Left ventricle myocardium inferior (tissue), 1 donor: ENCODE data around the gene RGL1. TPM values are rescaled to one million over a fixed set of nuclear protein-coding genes. Genes with fewer than 3 reads are reported as not detected.
A peak's percentile ranks its signal among the peaks of the same experiment; 100 is the strongest.

Experiments
- DNase-seq: peaks from one replicate; pipeline ENCODE4 v3.0.0-alpha.2; 2020
- H3K27ac ChIP-seq: fragments of 200-600 bp; replicated peaks from 2 replicates; pipeline ENCODE4 v1.8.0; 2021
- H3K27me3 ChIP-seq: fragments of 200-600 bp; 2 replicates; pipeline ENCODE4 v1.8.0; 2021; ENCODE audit warnings: low read depth
- H3K36me3 ChIP-seq: fragments of 200-600 bp; 2 replicates; pipeline ENCODE4 v1.8.0; 2021
- H3K4me1 ChIP-seq: fragments of 200-600 bp; 2 replicates; pipeline ENCODE4 v1.8.0; 2021
- H3K4me3 ChIP-seq: fragments of 200-600 bp; 2 replicates; pipeline ENCODE4 v1.8.0; 2021; ENCODE audit warnings: mild to moderate bottlenecking, moderate library complexity
- H3K9me3 ChIP-seq: fragments of 200-600 bp; replicated peaks from 2 replicates; pipeline ENCODE4 v1.8.0; 2021
- intact Hi-C: fragments of 100-400 bp; cut with micrococcal nuclease; formaldehyde crosslinking; loops from one replicate; pipeline ENCODE4 v1.11.0; 2022
- total RNA-seq: library from RNA; stranded (reverse); fragmentation: NEBNext Ultra II Directional; extraction: Animal tissue kit (Norgen Biotek cat#: 25700); gene quantifications from one replicate; pipeline ENCODE4 v1.2.1, GENCODE V29; 2021
- TF ChIP-seq, protein P1 (sequence below): fragments of 200-600 bp; IDR thresholded peaks from 2 replicates; pipeline ENCODE4 v1.8.0; 2021; ENCODE audit warnings: antibody characterized with exemption, mild to moderate bottlenecking, borderline replicate concordance
- donor health status: DM: no; HTN: yes; CAD: no; lungs with severe emphysema.

The RGL1 gene
- total RNA-seq, 1 donor from 2014 or later, result 19.4 TPM

DNA sequence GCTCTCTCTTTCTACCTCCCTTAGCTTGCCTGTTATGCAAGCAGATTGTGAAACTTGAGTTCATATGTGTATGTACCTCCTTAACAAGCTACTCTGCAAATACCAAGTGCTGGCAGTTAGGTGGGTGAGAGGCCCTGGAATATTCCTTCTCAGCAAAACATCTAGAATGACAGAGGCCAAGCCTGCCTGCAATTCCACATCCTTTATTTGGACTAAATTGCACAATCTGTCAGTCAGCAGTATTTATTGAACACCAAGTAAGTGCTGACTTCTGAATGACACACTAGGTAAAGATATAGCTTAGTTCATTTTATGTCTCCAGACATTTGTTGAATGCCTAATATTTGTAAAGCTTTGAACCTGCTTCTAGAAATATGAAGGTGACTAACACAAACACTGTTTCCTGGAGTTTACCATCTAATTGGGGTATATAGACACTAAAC, 87.5 kb downstream of the RGL1 start:
- H3K9me3 ChIP-seq, result no peaks in the 10 kb centered on the region
- peaks cover 30% of the 10 kb centered on the region for H3K36me3 ChIP-seq
- peak overlapping the region; percentile 66 for H3K27ac ChIP-seq
- H3K4me3 ChIP-seq, result no peak overlapping the region
- peaks cover 57% of the 10 kb centered on the region for H3K4me1 ChIP-seq
- DNase-seq, result no peak
- no peaks in the 10 kb centered on the region for H3K27me3 ChIP-seq
- TF ChIP-seq, protein P1, sequence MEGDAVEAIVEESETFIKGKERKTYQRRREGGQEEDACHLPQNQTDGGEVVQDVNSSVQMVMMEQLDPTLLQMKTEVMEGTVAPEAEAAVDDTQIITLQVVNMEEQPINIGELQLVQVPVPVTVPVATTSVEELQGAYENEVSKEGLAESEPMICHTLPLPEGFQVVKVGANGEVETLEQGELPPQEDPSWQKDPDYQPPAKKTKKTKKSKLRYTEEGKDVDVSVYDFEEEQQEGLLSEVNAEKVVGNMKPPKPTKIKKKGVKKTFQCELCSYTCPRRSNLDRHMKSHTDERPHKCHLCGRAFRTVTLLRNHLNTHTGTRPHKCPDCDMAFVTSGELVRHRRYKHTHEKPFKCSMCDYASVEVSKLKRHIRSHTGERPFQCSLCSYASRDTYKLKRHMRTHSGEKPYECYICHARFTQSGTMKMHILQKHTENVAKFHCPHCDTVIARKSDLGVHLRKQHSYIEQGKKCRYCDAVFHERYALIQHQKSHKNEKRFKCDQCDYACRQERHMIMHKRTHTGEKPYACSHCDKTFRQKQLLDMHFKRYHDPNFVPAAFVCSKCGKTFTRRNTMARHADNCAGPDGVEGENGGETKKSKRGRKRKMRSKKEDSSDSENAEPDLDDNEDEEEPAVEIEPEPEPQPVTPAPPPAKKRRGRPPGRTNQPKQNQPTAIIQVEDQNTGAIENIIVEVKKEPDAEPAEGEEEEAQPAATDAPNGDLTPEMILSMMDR, result no peak
- intact Hi-C loops, result no loop called here

DNA sequence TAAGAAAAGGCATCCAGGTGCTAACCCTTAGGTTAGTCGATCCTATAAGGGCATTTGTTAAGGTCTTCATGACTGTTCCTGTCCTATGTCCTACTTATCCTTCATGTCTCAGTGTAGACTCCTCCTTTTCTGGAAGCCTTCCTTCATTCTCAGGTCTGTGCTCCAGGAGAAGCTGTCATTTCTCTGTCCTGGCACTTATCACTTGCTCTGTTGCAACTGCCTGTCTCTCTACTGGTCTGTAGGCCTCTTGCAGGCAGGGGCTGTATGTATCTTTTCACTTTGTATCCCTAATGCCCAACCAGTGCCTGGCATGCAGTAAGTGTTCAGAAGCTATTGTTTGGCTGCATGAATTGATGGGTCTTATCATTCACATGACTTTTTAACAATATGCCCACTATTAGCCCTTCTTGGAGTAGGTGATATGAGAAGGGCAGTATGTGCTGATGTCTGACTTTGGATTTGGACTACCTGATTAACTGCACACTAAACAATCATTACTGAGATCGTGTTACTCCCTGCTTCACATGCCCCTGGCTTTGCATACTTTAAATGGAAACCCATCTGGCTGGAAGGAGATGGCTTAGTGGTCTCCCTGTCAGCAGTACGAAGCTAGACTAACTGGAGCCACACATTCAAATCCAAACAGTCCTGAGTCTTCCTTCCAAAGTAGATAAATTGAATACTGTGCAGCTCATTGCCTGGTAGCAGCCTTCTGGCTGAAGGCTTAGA, 88.8 kb downstream of the RGL1 start:
- H3K4me3 ChIP-seq, result no peak overlapping the region
- no peaks in the 10 kb centered on the region for H3K27me3 ChIP-seq
- peak overlapping the region; percentile 66 for H3K27ac ChIP-seq
- DNase-seq, result no peak
- no peaks in the 10 kb centered on the region for H3K9me3 ChIP-seq
- intact Hi-C loops, result no loop called here
- peaks cover 57% of the 10 kb centered on the region for H3K4me1 ChIP-seq
- H3K36me3 ChIP-seq, result peaks cover 42% of the 10 kb centered on the region
- TF ChIP-seq, protein P1, result no peak

DNA sequence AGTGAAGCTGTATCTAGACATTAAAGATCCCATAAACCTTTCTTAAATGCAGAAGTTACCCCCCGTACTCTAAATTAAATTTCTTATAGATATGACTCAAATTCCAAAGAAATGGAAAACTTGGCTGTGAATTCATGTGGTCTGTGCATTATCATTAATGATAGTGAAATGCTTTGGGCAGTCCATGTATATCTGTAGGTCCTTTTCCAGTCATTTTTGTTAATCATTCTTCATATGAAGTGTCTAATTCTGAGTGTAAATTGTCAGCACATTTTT, 89.3 kb downstream of the RGL1 start:
- Histone ChIP-seq H3K4me1 (peaks cover 52% of the 10 kb centered on the region), H3K36me3 (peaks cover 47% of the 10 kb centered on the region), H3K27me3 (no peaks in the 10 kb centered on the region), H3K9me3 (no peaks in the 10 kb centered on the region), H3K4me3 (no peak overlapping the region), H3K27ac (peak overlapping the region; percentile 66)
- no peak for DNase-seq
- TF ChIP-seq, protein P1, result no peak
- intact Hi-C loops, result no loop called here

DNA sequence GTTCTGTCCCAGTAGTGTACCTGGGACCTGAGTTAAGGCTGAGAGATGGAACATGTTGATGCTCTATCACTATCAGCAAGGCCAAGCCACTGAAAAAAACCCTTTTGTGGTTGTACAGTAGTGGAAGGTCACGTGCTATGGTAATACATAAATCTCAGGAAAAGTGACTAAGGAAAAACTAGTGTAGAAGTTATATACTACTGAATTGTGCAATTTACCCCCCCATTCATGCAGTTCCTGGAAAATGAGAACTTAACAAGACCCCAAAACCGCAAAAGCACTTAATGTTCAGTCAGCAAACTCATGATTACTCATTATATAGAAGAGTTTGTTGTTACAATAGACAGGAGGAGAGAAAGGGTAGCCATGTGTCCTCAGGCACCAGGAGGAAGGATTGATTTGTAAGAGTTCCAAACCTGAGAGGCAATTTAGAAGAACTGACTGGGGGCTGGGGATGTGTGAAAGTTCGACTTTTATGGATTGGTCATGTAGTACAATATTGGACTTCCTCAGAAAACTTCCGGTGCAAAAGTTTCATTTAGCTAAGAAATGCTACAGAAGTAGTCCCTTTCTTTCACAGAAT, 91.6 kb downstream of the RGL1 start:
- peaks cover 48% of the 10 kb centered on the region for H3K4me1 ChIP-seq
- H3K4me3 ChIP-seq, result no peak overlapping the region
- intact Hi-C loops, result no loop called here
- DNase-seq, result no peak
- no peaks in the 10 kb centered on the region for H3K9me3 ChIP-seq
- TF ChIP-seq, protein P1, result no peak
- peaks cover 58% of the 10 kb centered on the region for H3K36me3 ChIP-seq
- no peaks in the 10 kb centered on the region for H3K27me3 ChIP-seq
- H3K27ac ChIP-seq, result peak overlapping the region; percentile 43

DNA sequence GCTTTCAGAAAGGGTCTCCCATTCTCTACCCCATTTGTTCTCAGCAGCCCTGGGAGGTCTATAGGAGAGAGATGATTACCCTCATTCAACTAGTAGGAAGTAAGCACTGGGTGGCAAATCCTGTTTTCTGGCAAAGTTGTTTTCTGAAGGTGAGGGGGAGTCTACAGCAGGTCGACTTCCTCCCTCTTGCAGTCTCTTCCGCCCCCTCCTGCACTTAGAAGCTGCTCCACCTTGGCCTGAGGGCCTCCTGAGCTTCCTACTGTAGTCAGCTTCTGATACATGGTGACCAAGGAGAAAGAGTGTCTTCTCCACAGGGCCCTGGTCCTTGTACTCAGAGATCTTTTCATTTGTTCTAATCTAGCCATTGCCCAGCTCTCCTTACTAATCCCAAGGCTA, 93.1 kb downstream of the RGL1 start:
- no peak for DNase-seq
- TF ChIP-seq, protein P1, result no peak
- peak overlapping the region; percentile 43 for H3K27ac ChIP-seq
- no peaks in the 10 kb centered on the region for H3K27me3 ChIP-seq
- no peak overlapping the region for H3K4me3 ChIP-seq
- intact Hi-C loops, result no loop called here
- H3K4me1 ChIP-seq, result peaks cover 40% of the 10 kb centered on the region
- peaks cover 48% of the 10 kb centered on the region for H3K36me3 ChIP-seq
- no peaks in the 10 kb centered on the region for H3K9me3 ChIP-seq
